Tibial nerve (tissue), 4 donors: Measurements from ENCODE around the gene LIG3. TPM values are rescaled to one million over a fixed set of nuclear protein-coding genes. Genes with fewer than 3 reads are reported as not detected.
A peak's percentile ranks its signal among the peaks of the same experiment; 100 is the strongest.

Experiments used
- DNase-seq, 2 donors: peaks; one replicate each; pipeline ENCODE4 v3.0.0-alpha.2; 2019; ENCODE audit warnings: low spot score in 2 of 2
- H3K27ac ChIP-seq, 4 donors: fragments of 200-600 bp; sonication (generic) in 3 of 4; one replicate each; pipeline ENCODE4 v1.5.1; 2017 to 2019; ENCODE audit warnings: mild to moderate bottlenecking in 1 of 4
- H3K27me3 ChIP-seq, 2 donors: fragments of 200-600 bp; sonication (generic) in 1 of 2; one replicate each; pipeline versions ENCODE4 v1.5.1 to v1.6.0; 2017 to 2019
- H3K36me3 ChIP-seq, 3 donors: fragments of 200-600 bp; sonication (generic); one replicate each; pipeline ENCODE4 v1.5.1; 2018 to 2019
- H3K4me1 ChIP-seq, 4 donors: fragments of 200-600 bp; sonication (generic) in 3 of 4; one replicate each; pipeline ENCODE4 v1.5.1; 2017 to 2019
- H3K4me3 ChIP-seq, 4 donors: fragments of 200-600 bp; sonication (generic) in 3 of 4; one replicate each; pipeline ENCODE4 v1.5.1; 2017 to 2019; ENCODE audit warnings: mild to moderate bottlenecking in 1 of 4, moderate library complexity in 1 of 4
- H3K9me3 ChIP-seq, 4 donors: fragments of 200-600 bp; sonication (generic) in 3 of 4; one replicate each; pipeline ENCODE4 v1.5.1; 2017 to 2019
- CTCF ChIP-seq, 5 experiments: fragments of 200-600 bp in 3 of 5; fragments of 450-650 bp in 2 of 5; sonication (generic) in 3 of 5; IDR thresholded peaks; one replicate each; pipeline ENCODE4 v1.5.1; 2016 to 2019; ENCODE audit warnings: antibody characterized with exemption in 5 of 5, mild to moderate bottlenecking in 3 of 5, moderate library complexity in 2 of 5
- EP300 ChIP-seq, 2 donors: sonication (generic); formaldehyde crosslinking; IDR thresholded peaks; one replicate each; pipeline ENCODE4 v1.6.1; 2017; ENCODE audit warnings: antibody characterized with exemption in 2 of 2, mild to moderate bottlenecking in 1 of 2
- POLR2A ChIP-seq, 2 donors: fragments of 450-650 bp; IDR thresholded peaks; one replicate each; pipeline ENCODE4 v1.6.1; 2017; ENCODE audit warnings: antibody characterized with exemption in 2 of 2, mild to moderate bottlenecking in 2 of 2, moderate library complexity in 2 of 2
- WGBS, 2 donors: methylation state at CpG; one replicate each; pipeline ENCODE4 v1.1.5; 2018; 5-methylcytosine and 5-hydroxymethylcytosine counted together
- total RNA-seq, 4 donors: library from RNA; depleted of rRNA; stranded (reverse); fragments of >200 nt; gene quantifications; one replicate each; pipeline ENCODE4 v1.1.0, GENCODE V29; 2016

LIG3 gene
- total RNA-seq, 4 donors from 2014 or later = 15.3 to 42.6 (median 37.0) TPM

- Histone ChIP-seq H3K4me3 (no peak overlapping the region), H3K9me3 (no peaks in the 10 kb centered on the region), H3K36me3 (peaks cover 0 to under 1% (median 0%) of the 10 kb centered on the region in 3 donors), H3K27me3 (no peaks in the 10 kb centered on the region), H3K4me1 (peaks cover 0 to 12% (median 2%) of the 10 kb centered on the region in 4 donors), H3K27ac (no peak overlapping the region)
- WGBS, 2 donors = 82 to 89% methylated on average over 3 of the region's 3 CpGs
- DNase-seq = no peak
- TF ChIP-seq POLR2A (IDR thresholded peaks at IDR 0.05) (no peak), CTCF (IDR thresholded peaks at IDR 0.05) (no peak), EP300 (IDR thresholded peaks at IDR 0.05) (no peak)
These were observed 5.2 kb upstream of the LIG3 start for GRCh38 chr17:34974794-34975785.

GRCh38 chr17:34979153-34979552, 1.2 kb upstream of the LIG3 start:
- Histone ChIP-seq H3K27me3 (no peaks in the 10 kb centered on the region), H3K36me3 (no peaks in the 10 kb centered on the region), H3K4me3 (no peak overlapping the region), H3K4me1 (peaks cover 0 to 39% (median 14%) of the 10 kb centered on the region in 4 donors), H3K27ac (no peak overlapping the region), H3K9me3 (no peaks in the 10 kb centered on the region)
- 84 to 87% methylated on average over 7 of the region's 7 CpGs for WGBS, 2 donors
- no peak for DNase-seq
- TF ChIP-seq CTCF (IDR thresholded peaks at IDR 0.05) (no peak), POLR2A (IDR thresholded peaks at IDR 0.05) (no peak), EP300 (IDR thresholded peaks at IDR 0.05) (no peak)

GRCh38 chr17:34979650-34980352, 511 bp upstream of the LIG3 start:
- no peak for TF ChIP-seq CTCF (IDR thresholded peaks at IDR 0.05)
- no peak for TF ChIP-seq EP300 (IDR thresholded peaks at IDR 0.05)
- no peak for TF ChIP-seq POLR2A (IDR thresholded peaks at IDR 0.05)
- WGBS, 2 donors = 11% methylated on average over 15 of the region's 15 CpGs
- Histone ChIP-seq H3K4me1 (peaks cover 0 to 39% (median 14%) of the 10 kb centered on the region in 4 donors), H3K4me3 (peak overlapping the region; percentile 82 to 97 (median 90)), H3K9me3 (no peaks in the 10 kb centered on the region), H3K27ac (peak overlapping the region; percentile 93 to 100 (median 98)), H3K27me3 (no peaks in the 10 kb centered on the region), H3K36me3 (no peaks in the 10 kb centered on the region)
- no peak for DNase-seq

- peak overlapping the region; percentile 93 to 100 (median 98) for H3K27ac ChIP-seq
- peak in 4 of 5 experiments; percentile 30 to 58 (median 32) for TF ChIP-seq CTCF (IDR thresholded peaks at IDR 0.05)
- TF ChIP-seq POLR2A (IDR thresholded peaks at IDR 0.05) = peak in 1 of 2 donors; percentile 4
- peak in 1 of 2 donors; percentile 22 for TF ChIP-seq EP300 (IDR thresholded peaks at IDR 0.05)
- peak; percentile 52 to 71 for DNase-seq
- H3K4me3 ChIP-seq = peak overlapping the region; percentile 82 to 97 (median 90)
- 1% methylated on average over 29 to 52 of the region's 69 CpGs for WGBS, 2 donors
- H3K27me3 ChIP-seq = no peaks in the 10 kb centered on the region
- H3K36me3 ChIP-seq = peaks cover 0 to 2% (median 0%) of the 10 kb centered on the region in 3 donors
- H3K4me1 ChIP-seq = peaks cover 0 to 39% (median 14%) of the 10 kb centered on the region in 4 donors
- no peaks in the 10 kb centered on the region for H3K9me3 ChIP-seq
These were observed 597 bp downstream of the LIG3 start for GRCh38 chr17:34980681-34981537.
